Colonic mucosa (tissue), 4 donors: ENCODE data around the gene ACRBP. TPM values are rescaled to one million over a fixed set of nuclear protein-coding genes. Genes with fewer than 3 reads are reported as not detected.

Experiments used
- DNase-seq: peaks from one replicate; pipeline ENCODE4 v3.0.0-alpha.2; 2020
- H3K27ac ChIP-seq: fragments of 200-600 bp; one replicate; pipeline ENCODE4 v1.8.0; 2021
- H3K27me3 ChIP-seq: fragments of 200-600 bp; one replicate; pipeline ENCODE4 v1.8.0; 2021
- H3K36me3 ChIP-seq: fragments of 200-600 bp; one replicate; pipeline ENCODE4 v1.8.0; 2021
- H3K4me1 ChIP-seq: fragments of 200-600 bp; one replicate; pipeline ENCODE4 v1.8.0; 2021; ENCODE audit warnings: mild to moderate bottlenecking
- H3K4me3 ChIP-seq: fragments of 200-600 bp; one replicate; pipeline ENCODE4 v1.8.0; 2021
- H3K9ac ChIP-seq, 2 donors: one replicate each; pipeline ENCODE4 v1.7.0; 2013; ENCODE audit warnings: control low read depth in 2 of 2, low read depth in 2 of 2, low read length in 2 of 2
- H3K9me3 ChIP-seq: fragments of 200-600 bp; one replicate; pipeline ENCODE4 v1.8.0; 2021
- CTCF ChIP-seq: fragments of 200-600 bp; IDR thresholded peaks from one replicate; pipeline ENCODE4 v1.8.0; 2022; ENCODE audit warnings: antibody characterized with exemption, mild to moderate bottlenecking
- intact Hi-C: fragments of 100-400 bp; cut with DNase I; formaldehyde crosslinking; loops from one replicate; pipeline ENCODE4 v1.14.1; 2022
- total RNA-seq, 2 donors: library from RNA; stranded (reverse); fragmentation: NEBNext Ultra II Directional in 1 of 2; extraction: Animal tissue kit (Norgen Biotek cat#: 25700) in 1 of 2; gene quantifications; one replicate each; pipeline ENCODE4 v1.2.1, GENCODE V29; 2021
- donor health status: healthy.
- donor health status: DM: no; HTN: no; CAD: no.
- donor health status: DM: no; HTN: no; CAD: no.

Gene ACRBP
- total RNA-seq, 2 donors from 2014 or later, result 1.6 to 1.9 TPM

GRCh38 chr12:6626654-6627283 is 20.5 kb downstream of the ACRBP start:
- no peak for DNase-seq
- Histone ChIP-seq H3K4me1 (peaks cover 5% of the 10 kb centered on the region), H3K4me3 (no peak overlapping the region), H3K9ac (no peak overlapping the region), H3K27me3 (no peaks in the 10 kb centered on the region), H3K27ac (no peak overlapping the region), H3K9me3 (no peaks in the 10 kb centered on the region), H3K36me3 (no peaks in the 10 kb centered on the region)
- intact Hi-C loops, result no loop called here
- no peak for TF ChIP-seq CTCF

- DNase-seq, result no peak
- Histone ChIP-seq H3K4me3 (no peak overlapping the region), H3K27ac (no peak overlapping the region), H3K36me3 (no peaks in the 10 kb centered on the region), H3K9me3 (no peaks in the 10 kb centered on the region), H3K9ac (no peak overlapping the region), H3K4me1 (no peaks in the 10 kb centered on the region), H3K27me3 (no peaks in the 10 kb centered on the region)
- TF ChIP-seq CTCF, result no peak
- intact Hi-C loops, result no loop called here
These were observed 26.4 kb downstream of the ACRBP start for GRCh38 chr12:6620885-6621274.

- H3K36me3 ChIP-seq, result no peaks in the 10 kb centered on the region
- intact Hi-C loops, result no loop called here
- H3K9ac ChIP-seq, result peak overlapping the region in 1 of 2 donors; percentile 24
These were observed 26.9 kb downstream of the ACRBP start for GRCh38 chr12:6620137-6620884.

GRCh38 chr12:6618483-6619225 is 28.6 kb downstream of the ACRBP start:
- no peak for DNase-seq
- no peaks in the 10 kb centered on the region for H3K4me1 ChIP-seq
- H3K27ac ChIP-seq, result no peak overlapping the region
- no peaks in the 10 kb centered on the region for H3K36me3 ChIP-seq
- no peaks in the 10 kb centered on the region for H3K9me3 ChIP-seq
- H3K27me3 ChIP-seq, result no peaks in the 10 kb centered on the region
- no peak for TF ChIP-seq CTCF
- no peak overlapping the region for H3K4me3 ChIP-seq
- intact Hi-C loops, result loop anchor here (1.0 to 5.0 kb wide), 2 partner anchors 29 to 69 kb away; partner anchors contain the start of genes ACRBP and ZNF384
- H3K9ac ChIP-seq, result no peak overlapping the region

More at GRCh38 chr12:6620137-6620884, 26.9 kb downstream of the ACRBP start:
- no peaks in the 10 kb centered on the region for H3K4me1 ChIP-seq
- DNase-seq, result no peak
- H3K27me3 ChIP-seq, result no peaks in the 10 kb centered on the region
- no peak overlapping the region for H3K27ac ChIP-seq
- TF ChIP-seq CTCF, result no peak
- no peak overlapping the region for H3K4me3 ChIP-seq
- H3K9me3 ChIP-seq, result no peaks in the 10 kb centered on the region

GRCh38 chr12:6615802-6616201 is 31.4 kb downstream of the ACRBP start:
- intact Hi-C loops, result loop anchor here (5.0 kb wide), 1 partner anchor 71 kb away; the partner anchor contains the start of gene ZNF384
- DNase-seq, result no peak
- no peaks in the 10 kb centered on the region for H3K9me3 ChIP-seq
- TF ChIP-seq CTCF, result no peak
- H3K9ac ChIP-seq, result peak overlapping the region in 1 of 2 donors; percentile 34
- H3K27ac ChIP-seq, result no peak overlapping the region
- peaks cover 6% of the 10 kb centered on the region for H3K4me1 ChIP-seq
- H3K27me3 ChIP-seq, result no peaks in the 10 kb centered on the region
- no peaks in the 10 kb centered on the region for H3K36me3 ChIP-seq
- no peak overlapping the region for H3K4me3 ChIP-seq
